Activated naive CD4-positive, alpha-beta T cell treated with anti-CD3 and anti-CD28 coated beads, Interleukin-2, amount 50 U/mL, for 72 hours (primary cell): ENCODE results near the gene NETO2. TPM values are rescaled to one million over a fixed set of nuclear protein-coding genes. Genes with fewer than 3 reads are reported as not detected.
"Not testable (repeated sequence)": the region's sequence is repeated elsewhere in the genome, so short reads cannot be mapped to it uniquely, and the experiment has no call there.

Experiments used
- ATAC-seq, 2 donors: fragments of 150-1000 bp; cut with Tn5 transposase; 2 replicates each; pipeline ENCODE4 v1.10.0; 2021; ENCODE audit warnings: mild to moderate bottlenecking in 2 of 2, moderate library complexity in 2 of 2
- DNase-seq, 2 donors: peaks; one replicate each; pipeline ENCODE4 v3.0.0; 2021 to 2022; ENCODE audit warnings: low spot score in 2 of 2
- H3K27ac Mint-ChIP-seq, 2 donors: one replicate each; pipeline ENCODE4 v1.8.0; 2022; ENCODE audit warnings: mild to moderate bottlenecking in 2 of 2, mixed read lengths in 2 of 2
- H3K36me3 Mint-ChIP-seq, 2 donors: one replicate each; pipeline ENCODE4 v1.8.0; 2022; ENCODE audit warnings: mixed read lengths in 2 of 2
- H3K9me3 Mint-ChIP-seq, 2 donors: one replicate each; pipeline ENCODE4 v1.8.0; 2022; ENCODE audit warnings: mixed read lengths in 2 of 2
- total RNA-seq, 2 donors: library from RNA; stranded (reverse); gene quantifications; one replicate each; pipeline ENCODE4 v1.2.3, GENCODE V29; 2022

Gene NETO2
- total RNA-seq, 2 donors from 2014 or later, result 1.1 to 7.3 TPM

- DNase-seq (no peak), ATAC-seq (no peak)
- no peaks in the 10 kb centered on the region for H3K36me3 Mint-ChIP-seq
- no peaks in the 10 kb centered on the region for H3K9me3 Mint-ChIP-seq
- H3K27ac Mint-ChIP-seq, result no peak overlapping the region
Observed at GRCh38 chr16:47082099-47082865, 61.5 kb downstream of the NETO2 start.

- ATAC-seq (no peak), DNase-seq (no peak)
- no peaks in the 10 kb centered on the region for H3K36me3 Mint-ChIP-seq
Observed at GRCh38 chr16:47081115-47081514, 62.6 kb downstream of the NETO2 start.

GRCh38 chr16:47079860-47080259 lies 63.9 kb downstream of the NETO2 start:
- no peak overlapping the region for H3K27ac Mint-ChIP-seq
- ATAC-seq, result no peak
- H3K36me3 Mint-ChIP-seq, result no peaks in the 10 kb centered on the region
- no peak for DNase-seq
- H3K9me3 Mint-ChIP-seq, result no peaks in the 10 kb centered on the region

More at GRCh38 chr16:47081115-47081514, 62.6 kb downstream of the NETO2 start:
- no peak overlapping the region for H3K27ac Mint-ChIP-seq
- no peaks in the 10 kb centered on the region for H3K9me3 Mint-ChIP-seq

- Mint-ChIP-seq H3K27ac (no peak overlapping the region), H3K9me3 (peaks cover 3 to 9% of the 10 kb centered on the region in 2 donors), H3K36me3 (peaks cover 5 to 6% of the 10 kb centered on the region in 2 donors)
- ATAC-seq (no peak), DNase-seq (no peak)
Observed at GRCh38 chr16:47073223-47074155, 70.3 kb downstream of the NETO2 start.

- DNase-seq, result no peak
- Mint-ChIP-seq H3K27ac (no peak overlapping the region), H3K36me3 (peaks cover 5 to 6% of the 10 kb centered on the region in 2 donors), H3K9me3 (peaks cover 3 to 9% of the 10 kb centered on the region in 2 donors)
- no peak for ATAC-seq
Observed at GRCh38 chr16:47072158-47072557, 71.6 kb downstream of the NETO2 start.

GRCh38 chr16:47069841-47070584 lies 73.7 kb downstream of the NETO2 start:
- peaks cover 5 to 6% of the 10 kb centered on the region in 2 donors for H3K36me3 Mint-ChIP-seq
- H3K9me3 Mint-ChIP-seq, result peaks cover 3 to 9% of the 10 kb centered on the region in 2 donors
- DNase-seq (no peak), ATAC-seq (no peak)
- peak overlapping the region in 1 of 2 donors; percentile 2 for H3K27ac Mint-ChIP-seq

GRCh38 chr16:47069313-47069712 lies 74.4 kb downstream of the NETO2 start:
- no peak overlapping the region for H3K27ac Mint-ChIP-seq
- ATAC-seq, result no peak

GRCh38 chr16:47067203-47067602 lies 76.5 kb downstream of the NETO2 start:
- ATAC-seq (no peak), DNase-seq (no peak)
- Mint-ChIP-seq H3K36me3 (peaks cover 5 to 16% of the 10 kb centered on the region in 2 donors), H3K27ac (no peak overlapping the region), H3K9me3 (peaks cover 2 to 20% of the 10 kb centered on the region in 2 donors)

More at GRCh38 chr16:47069313-47069712, 74.4 kb downstream of the NETO2 start:
- H3K36me3 Mint-ChIP-seq, result peaks cover 5 to 6% of the 10 kb centered on the region in 2 donors
- peaks cover 3 to 9% of the 10 kb centered on the region in 2 donors for H3K9me3 Mint-ChIP-seq
- no peak for DNase-seq

GRCh38 chr16:47065766-47066688 lies 77.7 kb downstream of the NETO2 start:
- Mint-ChIP-seq H3K27ac (no peak overlapping the region), H3K9me3 (peaks cover 0 to 18% of the 10 kb centered on the region in 2 donors), H3K36me3 (peaks cover 5 to 16% of the 10 kb centered on the region in 2 donors)
- no peak for DNase-seq
- ATAC-seq, result no peak

- Mint-ChIP-seq H3K36me3 (peaks cover 0 to 10% of the 10 kb centered on the region in 2 donors), H3K27ac (no peak overlapping the region), H3K9me3 (peaks cover 0 to 13% of the 10 kb centered on the region in 2 donors)
- ATAC-seq, result no peak
- no peak for DNase-seq
Observed at GRCh38 chr16:47064775-47065174, 79.0 kb downstream of the NETO2 start.

- Mint-ChIP-seq H3K9me3 (peaks cover 0 to 13% of the 10 kb centered on the region in 2 donors), H3K36me3 (peaks cover 0 to 10% of the 10 kb centered on the region in 2 donors), H3K27ac (no peak overlapping the region)
- ATAC-seq (no peak), DNase-seq (no peak)
Observed at GRCh38 chr16:47063011-47063724, 80.6 kb downstream of the NETO2 start.

- no peak for ATAC-seq
- H3K27ac Mint-ChIP-seq, result no peak overlapping the region
- H3K36me3 Mint-ChIP-seq, result peaks cover 0 to 10% of the 10 kb centered on the region in 2 donors
- no peak for DNase-seq
- peaks cover 0 to 13% of the 10 kb centered on the region in 2 donors for H3K9me3 Mint-ChIP-seq
Observed at GRCh38 chr16:47061204-47061603, 82.5 kb downstream of the NETO2 start.

- ATAC-seq, result no peak
- DNase-seq, result no peak
- peaks cover 0 to 10% of the 10 kb centered on the region in 2 donors for H3K36me3 Mint-ChIP-seq
- H3K27ac Mint-ChIP-seq, result no peak overlapping the region
- peaks cover 0 to 13% of the 10 kb centered on the region in 2 donors for H3K9me3 Mint-ChIP-seq
Observed at GRCh38 chr16:47060596-47060995, 83.1 kb downstream of the NETO2 start.

- ATAC-seq (no peak), DNase-seq (no peak)
- Mint-ChIP-seq H3K27ac (no peak overlapping the region), H3K9me3 (peaks cover 0 to 13% of the 10 kb centered on the region in 2 donors), H3K36me3 (peaks cover 0 to 10% of the 10 kb centered on the region in 2 donors)
Observed at GRCh38 chr16:47059991-47060390, 83.8 kb downstream of the NETO2 start.

- not testable (repeated sequence) for DNase-seq, H3K27ac Mint-ChIP-seq, ATAC-seq
- Mint-ChIP-seq H3K9me3 (peaks cover 0 to 13% of the 10 kb centered on the region in 2 donors), H3K36me3 (peaks cover 0 to 10% of the 10 kb centered on the region in 2 donors)
Observed at GRCh38 chr16:47059130-47059529, 84.6 kb downstream of the NETO2 start.
